ENCODE data around the gene OR52K1. TPM values are rescaled to one million over a fixed set of nuclear protein-coding genes. Genes with fewer than 3 reads are reported as not detected.

The OR52K1 gene
- polyA plus RNA-seq, 3 donors, result 1.6 TPM; not detected in 2

- DNase-seq, result peak in 1 of 3 donors; percentile 16
- Histone ChIP-seq H3K36me3 (replicated peaks in 1 of 2; ENCODE audit: control insufficient read depth in 1 of 2, insufficient read depth in 2 of 2, low read length in 2 of 2) (no peaks in the 10 kb centered on the region), H3K4me2 (replicated peaks; ENCODE audit: extremely low read depth, low read length, poor library complexity, severe bottlenecking) (no peak overlapping the region), H3K27me3 (ENCODE audit: control insufficient read depth in 2 of 2, insufficient read depth in 2 of 2, low read length in 2 of 2) (peaks cover 3 to 4% of the 10 kb centered on the region in 2 donors), H2AFZ (ENCODE audit: insufficient read depth, low read depth, low read length, poor library complexity, severe bottlenecking) (no peak overlapping the region), H3K9ac (ENCODE audit: insufficient read depth, low read length, poor library complexity, severe bottlenecking) (no peak overlapping the region), H3K79me2 (ENCODE audit: insufficient read depth, low read length) (no peaks in the 10 kb centered on the region), H3K4me3 (replicated peaks in 1 of 3; ENCODE audit: low read depth in 2 of 3, low read length in 3 of 3) (no peak overlapping the region), H3K27ac (ENCODE audit: low read depth in 1 of 2, low read length in 2 of 2) (no peak overlapping the region), H3K4me1 (ENCODE audit: control insufficient read depth in 1 of 2, insufficient read depth in 2 of 2, low read length in 2 of 2) (peaks cover 7 to 11% of the 10 kb centered on the region in 2 donors), H3K9me3 (replicated peaks in 1 of 2; ENCODE audit: control insufficient read depth in 1 of 2, insufficient read depth in 1 of 2, low read length in 2 of 2) (no peaks in the 10 kb centered on the region), H4K20me1 (ENCODE audit: insufficient read depth, low read length) (no peaks in the 10 kb centered on the region)
- H3K4me3 Mint-ChIP-seq, result no peak overlapping the region
- peaks cover 0 to 7% (median 6%) of the 10 kb centered on the region in 7 donors for H3K9me3 Mint-ChIP-seq
- WGBS (ENCODE audit: insufficient coverage), result 77% methylated on average over 3 of the region's 7 CpGs
- H3K27ac Mint-ChIP-seq, result no peak overlapping the region
- peaks cover 6 to 17% (median 10%) of the 10 kb centered on the region in 3 donors for H3K27me3 Mint-ChIP-seq (ENCODE audit: low read depth in 3 of 3)
- intact Hi-C loops (cut with micrococcal nuclease), result no loop called here
- no peak for TF ChIP-seq CTCF (IDR thresholded peaks at IDR 0.05)
- peaks cover 19% of the 10 kb centered on the region for H3K4me1 Mint-ChIP-seq
- H3K36me3 Mint-ChIP-seq, result peaks cover 5 to 6% of the 10 kb centered on the region in 2 donors
Observed at GRCh38 chr11:4495487-4495886, 13.0 kb downstream of the OR52K1 start.

- H3K27me3 ChIP-seq (ENCODE audit: control insufficient read depth in 2 of 2, insufficient read depth in 2 of 2, low read length in 2 of 2), result peaks cover 3 to 4% of the 10 kb centered on the region in 2 donors
- H3K79me2 ChIP-seq (ENCODE audit: insufficient read depth, low read length), result no peaks in the 10 kb centered on the region
- Mint-ChIP-seq H3K27me3 (ENCODE audit: low read depth in 3 of 3) (peaks cover 6 to 17% (median 10%) of the 10 kb centered on the region in 3 donors), H3K9me3 (peaks cover 0 to 7% (median 6%) of the 10 kb centered on the region in 7 donors), H3K36me3 (peaks cover 5 to 6% of the 10 kb centered on the region in 2 donors), H3K27ac (no peak overlapping the region), H3K4me3 (peak overlapping the region in 1 of 2 donors; percentile 3), H3K4me1 (peaks cover 22% of the 10 kb centered on the region)
- no peak for DNase-seq
- peaks cover 7 to 11% of the 10 kb centered on the region in 2 donors for H3K4me1 ChIP-seq (ENCODE audit: control insufficient read depth in 1 of 2, insufficient read depth in 2 of 2, low read length in 2 of 2)
- no peaks in the 10 kb centered on the region for H4K20me1 ChIP-seq (ENCODE audit: insufficient read depth, low read length)
- H3K9ac ChIP-seq (ENCODE audit: insufficient read depth, low read length, poor library complexity, severe bottlenecking), result no peak overlapping the region
- intact Hi-C loops (cut with micrococcal nuclease), result no loop called here
- no peak for TF ChIP-seq CTCF (IDR thresholded peaks at IDR 0.05)
- no peaks in the 10 kb centered on the region for H3K9me3 ChIP-seq (replicated peaks in 1 of 2; ENCODE audit: control insufficient read depth in 1 of 2, insufficient read depth in 1 of 2, low read length in 2 of 2)
- WGBS (ENCODE audit: insufficient coverage), result 93% methylated on average over 5 of the region's 6 CpGs
- H3K27ac ChIP-seq (ENCODE audit: low read depth in 1 of 2, low read length in 2 of 2), result no peak overlapping the region
- H3K36me3 ChIP-seq (replicated peaks in 1 of 2; ENCODE audit: control insufficient read depth in 1 of 2, insufficient read depth in 2 of 2, low read length in 2 of 2), result no peaks in the 10 kb centered on the region
- H3K4me3 ChIP-seq (replicated peaks in 1 of 3; ENCODE audit: low read depth in 2 of 3, low read length in 3 of 3), result no peak overlapping the region
- no peak overlapping the region for H3K4me2 ChIP-seq (replicated peaks; ENCODE audit: extremely low read depth, low read length, poor library complexity, severe bottlenecking)
- no peak overlapping the region for H2AFZ ChIP-seq (ENCODE audit: insufficient read depth, low read depth, low read length, poor library complexity, severe bottlenecking)
Observed at GRCh38 chr11:4495986-4496385, 13.5 kb downstream of the OR52K1 start.

Data from CD14-positive monocyte (primary cell).